ENCODE results near the gene DNAH11. TPM values are rescaled to one million over a fixed set of nuclear protein-coding genes. Genes with fewer than 3 reads are reported as not detected.

The DNAH11 gene
- polyA plus RNA-seq, 1 experiment, result not detected

DNA sequence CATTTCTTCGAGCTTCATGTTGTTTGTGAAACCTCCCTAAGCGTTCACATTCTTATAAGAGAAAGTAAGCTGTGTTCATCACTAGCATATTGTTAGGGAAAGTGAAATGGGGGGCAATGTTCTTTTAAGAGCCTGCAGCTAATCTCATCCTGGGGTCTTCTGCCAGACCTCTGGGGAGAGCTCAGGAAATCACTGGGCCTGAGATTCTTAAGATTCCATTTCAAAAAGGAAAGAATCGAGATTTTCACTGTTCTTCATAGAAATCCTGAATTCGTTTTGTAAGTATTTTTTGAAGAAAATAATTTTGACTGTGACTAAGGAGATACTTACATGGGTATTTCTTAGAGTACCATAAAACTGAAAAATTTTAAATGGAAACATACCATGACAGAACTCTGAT, 242.2 kb downstream of the DNAH11 start:
- CTCF ChIA-PET, result no interaction called here

DNA sequence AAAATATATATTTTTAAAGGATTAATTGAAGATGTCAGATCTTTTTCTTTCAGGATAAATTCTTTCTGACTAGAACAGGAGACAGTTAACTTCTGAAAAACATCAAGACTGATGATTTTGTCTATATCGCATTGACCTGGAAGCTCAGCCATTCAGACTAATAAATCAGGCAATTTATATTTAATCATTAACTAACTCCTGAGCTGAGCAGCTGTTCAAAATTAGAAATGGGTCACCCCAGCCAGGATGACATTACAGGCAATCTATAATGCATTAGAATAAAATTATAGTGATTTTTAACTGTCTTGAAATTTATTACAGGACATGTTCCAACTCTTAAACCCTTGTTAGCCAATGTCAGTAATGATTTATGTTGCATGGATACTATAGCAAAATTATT, 263.0 kb downstream of the DNAH11 start:
- Histone ChIP-seq H3K27me3 (ENCODE audit: control insufficient read depth, insufficient read depth, low read length) (no peaks in the 10 kb centered on the region), H3K4me3 (ENCODE audit: low read depth, low read length) (no peak overlapping the region), H3K27ac (ENCODE audit: low read depth, low read length) (no peak overlapping the region), H3K9me3 (ENCODE audit: control insufficient read depth, insufficient read depth, low read length) (no peaks in the 10 kb centered on the region)
- no peak for DNase-seq (ENCODE audit: low read depth, low spot score)
- TF ChIP-seq, protein P1, sequence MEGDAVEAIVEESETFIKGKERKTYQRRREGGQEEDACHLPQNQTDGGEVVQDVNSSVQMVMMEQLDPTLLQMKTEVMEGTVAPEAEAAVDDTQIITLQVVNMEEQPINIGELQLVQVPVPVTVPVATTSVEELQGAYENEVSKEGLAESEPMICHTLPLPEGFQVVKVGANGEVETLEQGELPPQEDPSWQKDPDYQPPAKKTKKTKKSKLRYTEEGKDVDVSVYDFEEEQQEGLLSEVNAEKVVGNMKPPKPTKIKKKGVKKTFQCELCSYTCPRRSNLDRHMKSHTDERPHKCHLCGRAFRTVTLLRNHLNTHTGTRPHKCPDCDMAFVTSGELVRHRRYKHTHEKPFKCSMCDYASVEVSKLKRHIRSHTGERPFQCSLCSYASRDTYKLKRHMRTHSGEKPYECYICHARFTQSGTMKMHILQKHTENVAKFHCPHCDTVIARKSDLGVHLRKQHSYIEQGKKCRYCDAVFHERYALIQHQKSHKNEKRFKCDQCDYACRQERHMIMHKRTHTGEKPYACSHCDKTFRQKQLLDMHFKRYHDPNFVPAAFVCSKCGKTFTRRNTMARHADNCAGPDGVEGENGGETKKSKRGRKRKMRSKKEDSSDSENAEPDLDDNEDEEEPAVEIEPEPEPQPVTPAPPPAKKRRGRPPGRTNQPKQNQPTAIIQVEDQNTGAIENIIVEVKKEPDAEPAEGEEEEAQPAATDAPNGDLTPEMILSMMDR (IDR thresholded peaks at IDR 0.05; ENCODE audit: low read depth, low read length), result no peak
- POLR2A ChIA-PET, result no interaction called here
- CTCF ChIA-PET, result interaction anchor here (0.7 kb wide), 1 partner anchor 34 kb away, joined by 3 read pairs; no protein-coding TSS in a partner anchor

More for the DNA sequence above, 242.2 kb downstream of the DNAH11 start:
- POLR2A ChIA-PET, result no interaction called here
- no peak for DNase-seq (ENCODE audit: low read depth, low spot score)
- H3K27me3 ChIP-seq (ENCODE audit: control insufficient read depth, insufficient read depth, low read length), result no peaks in the 10 kb centered on the region
- H3K27ac ChIP-seq (ENCODE audit: low read depth, low read length), result no peak overlapping the region
- TF ChIP-seq, protein P1 (IDR thresholded peaks at IDR 0.05; ENCODE audit: low read depth, low read length), result no peak
- H3K4me3 ChIP-seq (ENCODE audit: low read depth, low read length), result no peak overlapping the region
- H3K9me3 ChIP-seq (ENCODE audit: control insufficient read depth, insufficient read depth, low read length), result no peaks in the 10 kb centered on the region

GRCh38 chr7:21806388-21806787, 263.5 kb downstream of the DNAH11 start:
- Histone ChIP-seq H3K27ac (ENCODE audit: low read depth, low read length) (no peak overlapping the region), H3K4me3 (ENCODE audit: low read depth, low read length) (no peak overlapping the region), H3K27me3 (ENCODE audit: control insufficient read depth, insufficient read depth, low read length) (no peaks in the 10 kb centered on the region), H3K9me3 (ENCODE audit: control insufficient read depth, insufficient read depth, low read length) (no peaks in the 10 kb centered on the region)
- ChIA-PET POLR2A (no interaction called here), CTCF (no interaction called here)
- TF ChIP-seq, protein P1 (IDR thresholded peaks at IDR 0.05; ENCODE audit: low read depth, low read length), result no peak
- no peak for DNase-seq (ENCODE audit: low read depth, low spot score)

- CTCF ChIA-PET, result no interaction called here
- POLR2A ChIA-PET, result no interaction called here
- no peak overlapping the region for H3K27ac ChIP-seq (ENCODE audit: low read depth, low read length)
- no peaks in the 10 kb centered on the region for H3K27me3 ChIP-seq (ENCODE audit: control insufficient read depth, insufficient read depth, low read length)
- no peaks in the 10 kb centered on the region for H3K9me3 ChIP-seq (ENCODE audit: control insufficient read depth, insufficient read depth, low read length)
- H3K4me3 ChIP-seq (ENCODE audit: low read depth, low read length), result no peak overlapping the region
- TF ChIP-seq, protein P1 (IDR thresholded peaks at IDR 0.05; ENCODE audit: low read depth, low read length), result no peak
- no peak for DNase-seq (ENCODE audit: low read depth, low spot score)
These were observed 276.2 kb downstream of the DNAH11 start for GRCh38 chr7:21819048-21819447.

- Histone ChIP-seq H3K27ac (ENCODE audit: low read depth, low read length) (no peak overlapping the region), H3K4me3 (ENCODE audit: low read depth, low read length) (no peak overlapping the region), H3K27me3 (ENCODE audit: control insufficient read depth, insufficient read depth, low read length) (no peaks in the 10 kb centered on the region), H3K9me3 (ENCODE audit: control insufficient read depth, insufficient read depth, low read length) (no peaks in the 10 kb centered on the region)
- TF ChIP-seq, protein P1 (IDR thresholded peaks at IDR 0.05; ENCODE audit: low read depth, low read length), result no peak
- DNase-seq (ENCODE audit: low read depth, low spot score), result no peak
- ChIA-PET CTCF (no interaction called here), POLR2A (no interaction called here)
These were observed 286.0 kb downstream of the DNAH11 start for GRCh38 chr7:21828841-21829240.

All from AG04450 (cell line).